HEK293 (cell line): Measurements from ENCODE around the gene AP3D1.

Source experiments
- CTCF ChIA-PET: fragments of 350-600 bp; formaldehyde crosslinking; extraction: SDS; loops from one replicate; lab custom pipeline; 2021; ENCODE audit warnings: antibody characterized with exemption; lab: Yijun Ruan, JAX
- POLR2A ChIA-PET: fragments of 300-600 bp; formaldehyde crosslinking; extraction: SDS; loops from one replicate; lab custom pipeline; 2020; ENCODE audit warnings: antibody characterized with exemption, inconsistent platforms; lab: Yijun Ruan, JAX
- H3K27ac ChIP-seq: fragments of 200-500 bp; sonication (Bioruptor generic); 2 replicates; pipeline ENCODE4 v1.5.1; 2014; ENCODE audit warnings: low read depth, low read length, control low read depth, inconsistent platforms; ENCODE audit errors: extremely low read depth
- H3K36me3 ChIP-seq, 2 experiments: fragments of 200-500 bp in 1 of 2; sonication (Bioruptor generic) in 1 of 2; 1 replicate in 1 of 2; 2 replicates in 1 of 2; pipeline ENCODE4 v1.5.1; 2014 to 2017; ENCODE audit warnings: inconsistent platforms in 2 of 2, low read length in 2 of 2; ENCODE audit not compliant: control insufficient read depth in 2 of 2, insufficient read depth in 1 of 2
- H3K4me1 ChIP-seq: fragments of 200-500 bp; sonication (Bioruptor generic); 2 replicates; pipeline ENCODE4 v1.5.1; 2014; ENCODE audit warnings: mild to moderate bottlenecking, low read length, inconsistent platforms; ENCODE audit not compliant: control insufficient read depth, insufficient read depth
- H3K4me3 ChIP-seq: 2 replicates; pipeline ENCODE4 v1.5.1; 2011; ENCODE audit warnings: low read depth, mild to moderate bottlenecking, control low read depth, low read length, moderate library complexity
- H3K9me3 ChIP-seq: fragments of 200-500 bp; sonication (Bioruptor generic); 2 replicates; pipeline ENCODE4 v1.5.1; 2014; ENCODE audit warnings: low read depth, low read length, inconsistent platforms; ENCODE audit not compliant: control insufficient read depth, insufficient read depth
- GFI1B ChIP-seq: fragments of 450-650 bp; formaldehyde crosslinking; IDR thresholded peaks from 2 replicates; pipeline ENCODE4 v1.5.1; 2016; ENCODE audit warnings: missing biosample characterization, missing genetic modification characterization
- GLIS2 ChIP-seq: fragments of 450-650 bp; formaldehyde crosslinking; IDR thresholded peaks from 2 replicates; pipeline ENCODE4 v1.5.1; 2016; ENCODE audit warnings: missing biosample characterization, missing genetic modification characterization
- OVOL3 ChIP-seq: fragments of 450-650 bp; formaldehyde crosslinking; IDR thresholded peaks from 2 replicates; pipeline ENCODE4 v1.5.1; 2016; ENCODE audit warnings: missing biosample characterization, missing genetic modification characterization
- PRDM1 ChIP-seq: fragments of 450-650 bp; formaldehyde crosslinking; IDR thresholded peaks from 2 replicates; pipeline ENCODE4; 2016; ENCODE audit warnings: missing biosample characterization, missing genetic modification characterization
- SCRT2 ChIP-seq: fragments of 450-650 bp; formaldehyde crosslinking; IDR thresholded peaks from 2 replicates; pipeline ENCODE4 v1.5.1; 2016; ENCODE audit warnings: missing biosample characterization, missing genetic modification characterization
- SP7 ChIP-seq: fragments of 450-650 bp; formaldehyde crosslinking; IDR thresholded peaks from 2 replicates; pipeline ENCODE4 v1.5.1; 2016; ENCODE audit warnings: missing biosample characterization, missing genetic modification characterization
- TRIM28 ChIP-seq: IDR thresholded peaks from 2 replicates; pipeline ENCODE4 v1.6.1; 2011; ENCODE audit warnings: low read length, control low read depth, borderline replicate concordance
- ZEB2 ChIP-seq: fragments of 450-650 bp; formaldehyde crosslinking; IDR thresholded peaks from 2 replicates; pipeline ENCODE4 v1.5.1; 2016; ENCODE audit warnings: missing biosample characterization, missing genetic modification characterization
- ZFP41 ChIP-seq: fragments of 450-650 bp; formaldehyde crosslinking; IDR thresholded peaks from 2 replicates; pipeline ENCODE4 v1.5.1; 2016; ENCODE audit warnings: missing biosample characterization, missing genetic modification characterization, borderline replicate concordance
- ZIC2 ChIP-seq: fragments of 450-650 bp; formaldehyde crosslinking; IDR thresholded peaks from 2 replicates; pipeline ENCODE4 v1.5.1; 2016; ENCODE audit warnings: missing biosample characterization, missing genetic modification characterization
- ZNF157 ChIP-seq: fragments of 450-650 bp; formaldehyde crosslinking; IDR thresholded peaks from 2 replicates; pipeline ENCODE4 v1.5.1; 2016; ENCODE audit warnings: missing biosample characterization, missing genetic modification characterization
- ZNF2 ChIP-seq: fragments of 450-650 bp; formaldehyde crosslinking; IDR thresholded peaks from 2 replicates; pipeline ENCODE4 v1.5.1; 2016; ENCODE audit warnings: missing biosample characterization, missing genetic modification characterization
- ZNF292 ChIP-seq: fragments of 450-650 bp; formaldehyde crosslinking; IDR thresholded peaks from 2 replicates; pipeline ENCODE4 v1.5.1; 2016; ENCODE audit warnings: low read depth, missing biosample characterization, missing genetic modification characterization, borderline replicate concordance
- ZNF423 ChIP-seq: fragments of 450-650 bp; formaldehyde crosslinking; IDR thresholded peaks from 2 replicates; pipeline ENCODE4 v1.5.1; 2016; ENCODE audit warnings: missing biosample characterization, missing genetic modification characterization
- ZNF473 ChIP-seq: fragments of 450-650 bp; formaldehyde crosslinking; IDR thresholded peaks from 2 replicates; pipeline ENCODE4 v1.5.1; 2017; ENCODE audit warnings: missing biosample characterization, missing genetic modification characterization
- ZNF48 ChIP-seq: fragments of 450-650 bp; formaldehyde crosslinking; IDR thresholded peaks from 2 replicates; pipeline ENCODE4 v1.5.1; 2016; ENCODE audit warnings: missing biosample characterization, missing genetic modification characterization
- ZNF548 ChIP-seq: fragments of 450-650 bp; formaldehyde crosslinking; IDR thresholded peaks from 2 replicates; pipeline ENCODE4 v1.5.1; 2016; ENCODE audit warnings: missing biosample characterization, missing genetic modification characterization
- ZNF596 ChIP-seq: fragments of 450-650 bp; IDR thresholded peaks from 2 replicates; pipeline ENCODE4 v1.5.0; 2018; ENCODE audit warnings: missing biosample characterization, mild to moderate bottlenecking, missing genetic modification characterization, moderate library complexity
- ZNF624 ChIP-seq: fragments of 450-650 bp; formaldehyde crosslinking; IDR thresholded peaks from 2 replicates; pipeline ENCODE4 v1.5.1; 2017; ENCODE audit warnings: missing biosample characterization, missing genetic modification characterization
- ZNF629 ChIP-seq: fragments of 450-650 bp; formaldehyde crosslinking; IDR thresholded peaks from 2 replicates; pipeline ENCODE4 v1.5.1; 2017; ENCODE audit warnings: missing biosample characterization, missing genetic modification characterization
- ZNF664 ChIP-seq: fragments of 450-650 bp; formaldehyde crosslinking; IDR thresholded peaks from 2 replicates; pipeline ENCODE4 v1.5.1; 2016; ENCODE audit warnings: missing biosample characterization, missing genetic modification characterization
- ZNF670 ChIP-seq: fragments of 450-650 bp; formaldehyde crosslinking; IDR thresholded peaks from 2 replicates; pipeline ENCODE4 v1.5.1; 2016; ENCODE audit warnings: missing biosample characterization, missing genetic modification characterization, low read depth
- ZNF747 ChIP-seq: fragments of 450-650 bp; formaldehyde crosslinking; IDR thresholded peaks from 2 replicates; pipeline ENCODE4 v1.5.1; 2016; ENCODE audit warnings: missing biosample characterization, missing genetic modification characterization
- ZNF776 ChIP-seq: fragments of 450-650 bp; formaldehyde crosslinking; IDR thresholded peaks from 2 replicates; pipeline ENCODE4 v1.5.0; 2017; ENCODE audit warnings: missing biosample characterization, missing genetic modification characterization, borderline replicate concordance
- ZNF777 ChIP-seq: fragments of 450-650 bp; formaldehyde crosslinking; IDR thresholded peaks from 2 replicates; pipeline ENCODE4 v1.5.1; 2017; ENCODE audit warnings: missing biosample characterization, missing genetic modification characterization, borderline replicate concordance
- ZNF785 ChIP-seq: fragments of 450-650 bp; formaldehyde crosslinking; IDR thresholded peaks from 2 replicates; pipeline ENCODE4 v1.5.1; 2016; ENCODE audit warnings: missing biosample characterization, missing genetic modification characterization
- ZNF792 ChIP-seq: fragments of 450-650 bp; formaldehyde crosslinking; IDR thresholded peaks from 2 replicates; pipeline ENCODE4 v1.5.1; 2016; ENCODE audit warnings: missing biosample characterization, missing genetic modification characterization
- ZNF830 ChIP-seq: fragments of 450-650 bp; IDR thresholded peaks from 2 replicates; pipeline ENCODE4 v1.5.0; 2018; ENCODE audit warnings: missing biosample characterization, missing genetic modification characterization, low read depth, mild to moderate bottlenecking, moderate library complexity
- ZSCAN16 ChIP-seq: fragments of 450-650 bp; formaldehyde crosslinking; IDR thresholded peaks from 2 replicates; pipeline ENCODE4 v1.5.1; 2016; ENCODE audit warnings: missing biosample characterization, missing genetic modification characterization
- TF ChIP-seq, protein P1 (sequence below): sonication (generic); formaldehyde crosslinking; IDR thresholded peaks from 2 replicates; pipeline ENCODE4 v1.8.1; 2022; ENCODE audit warnings: mild to moderate bottlenecking, moderate library complexity, missing genetic modification reagents

The AP3D1 gene

DNA sequence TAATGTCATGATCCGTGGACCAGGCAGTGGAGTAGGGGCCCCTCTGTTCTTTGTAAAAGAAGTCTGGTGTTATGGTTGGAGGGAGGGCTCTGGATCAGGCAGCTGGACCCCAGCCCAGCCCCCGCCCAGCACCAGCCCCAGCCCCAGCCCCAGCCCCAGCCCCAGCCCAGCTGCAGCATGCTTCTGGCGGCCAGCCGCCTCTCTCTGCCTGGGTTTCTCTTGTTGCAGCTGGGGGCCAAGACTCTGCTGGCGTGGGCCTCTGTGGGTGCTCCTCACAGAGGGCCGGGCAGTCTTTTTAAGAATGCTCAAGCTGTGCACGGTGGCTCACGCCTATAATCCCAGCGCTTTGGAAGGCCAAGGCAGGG is 30.2 kb upstream of the AP3D1 start (continued):
- TF ChIP-seq ZNF292 (tag by site-specific recombination) = no peak
- TF ChIP-seq ZNF157 = no peak

DNA sequence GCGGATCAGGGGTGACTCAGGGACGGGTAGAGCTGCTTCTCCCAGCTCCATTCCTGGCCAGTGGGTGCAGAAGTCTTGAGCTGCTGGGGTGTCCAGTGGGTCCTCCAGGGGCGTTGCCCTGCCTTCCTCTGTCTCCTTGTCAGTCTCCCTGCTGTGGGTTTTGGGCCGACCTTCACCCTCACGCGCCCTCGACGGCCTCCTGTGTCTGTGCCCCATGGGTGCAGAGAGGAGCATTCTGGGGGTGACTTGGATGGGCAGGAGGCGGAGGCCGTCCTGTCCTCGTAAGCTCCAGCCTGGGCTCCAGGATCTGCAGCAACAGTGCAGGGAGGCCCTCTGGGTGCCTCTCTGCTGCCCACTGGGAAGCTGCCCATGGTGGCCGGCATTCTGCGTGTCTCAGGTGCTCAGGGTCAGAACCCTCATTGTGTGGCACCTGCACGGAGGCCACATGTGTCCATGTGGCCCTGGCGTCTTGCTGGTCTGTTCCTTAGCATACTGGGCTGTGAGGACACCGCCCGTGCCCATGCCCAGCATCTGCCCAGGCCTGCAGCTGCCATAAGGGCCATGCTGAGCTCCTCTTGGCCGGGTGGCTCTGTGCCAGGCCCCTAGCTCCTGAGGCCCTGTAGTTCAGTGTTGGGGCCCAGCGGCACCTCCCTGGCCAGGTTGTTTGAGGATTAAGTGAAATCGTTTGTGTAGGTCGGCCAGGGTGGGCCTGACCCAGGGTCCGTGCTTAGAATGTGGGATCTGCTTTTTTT is 29.7 kb upstream of the AP3D1 start:
- peaks cover 3 to 24% of the 10 kb centered on the region in 2 experiments; a peak in 2 of 3 replicates for H3K36me3 ChIP-seq
- TF ChIP-seq GLIS2 (tag by site-specific recombination) (peak; percentile 15; the same call in 1 of the 2 replicates), GFI1B (no peak), ZNF548 (tag by site-specific recombination) (no peak), ZNF629 (no peak)
- no peaks in the 10 kb centered on the region for H3K9me3 ChIP-seq
- POLR2A ChIA-PET = no interaction called here
- H3K27ac ChIP-seq = no peak overlapping the region
- no peaks in the 10 kb centered on the region for H3K4me1 ChIP-seq
- CTCF ChIA-PET = interaction anchor here (0.6 to 1.3 kb wide), 3 partner anchors 25 to 422 kb away, joined by 3 to 4 read pairs (median 3); no protein-coding TSS in a partner anchor
- H3K4me3 ChIP-seq = no peak overlapping the region

DNA sequence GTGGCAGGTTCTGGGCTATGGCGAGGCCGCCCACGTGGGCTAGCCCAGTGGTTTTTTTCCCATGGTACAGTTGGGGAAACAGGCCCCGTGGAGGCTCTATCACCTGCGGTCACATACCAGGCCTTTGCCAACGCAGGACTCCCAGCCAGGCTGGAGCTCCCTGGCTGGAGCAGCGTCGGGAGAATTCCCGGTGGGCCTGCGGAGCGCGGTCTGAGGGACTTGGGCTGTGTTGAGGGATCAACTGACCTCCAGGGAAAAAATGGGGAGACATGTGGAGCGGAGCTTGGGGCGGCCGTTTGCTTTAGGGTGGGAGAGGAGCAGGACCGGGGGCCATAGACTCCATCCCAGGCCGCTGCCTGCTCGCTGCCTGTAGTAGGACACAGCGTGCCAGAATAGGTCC is 28.7 kb upstream of the AP3D1 start:
- Histone ChIP-seq H3K4me1 (no peaks in the 10 kb centered on the region), H3K4me3 (no peak overlapping the region), H3K36me3 (peaks cover 0 to 18% of the 10 kb centered on the region in 2 experiments; a peak in 2 of 3 replicates), H3K9me3 (no peaks in the 10 kb centered on the region), H3K27ac (no peak overlapping the region)
- ChIA-PET CTCF (interaction anchor here (0.9 kb wide), 1 partner anchor 46 kb away, joined by 3 read pairs; no protein-coding TSS in a partner anchor), POLR2A (no interaction called here)
- TF ChIP-seq ZNF747 (tag by site-specific recombination) = no peak
- no peak for TF ChIP-seq ZNF48 (tag by site-specific recombination)
- no peak for TF ChIP-seq ZNF830 (tag by site-specific recombination)
- TF ChIP-seq ZNF473 (tag by site-specific recombination) = no peak
- no peak for TF ChIP-seq ZNF664
- TF ChIP-seq OVOL3 = no peak
- no peak for TF ChIP-seq TRIM28
- TF ChIP-seq SP7 (tag by site-specific recombination) = no peak
- no peak for TF ChIP-seq ZNF776 (tag by site-specific recombination)
- no peak for TF ChIP-seq ZNF423 (tag by site-specific recombination)
- no peak for TF ChIP-seq ZNF596 (tag by site-specific recombination)
- no peak for TF ChIP-seq ZFP41 (tag by site-specific recombination)
- no peak for TF ChIP-seq ZEB2
- no peak for TF ChIP-seq ZNF792 (tag by site-specific recombination)
- no peak for TF ChIP-seq ZNF292 (tag by site-specific recombination)
- no peak for TF ChIP-seq ZNF785 (tag by site-specific recombination)
- no peak for TF ChIP-seq ZNF670 (tag by site-specific recombination)
- TF ChIP-seq ZNF2 (tag by site-specific recombination) = no peak

DNA sequence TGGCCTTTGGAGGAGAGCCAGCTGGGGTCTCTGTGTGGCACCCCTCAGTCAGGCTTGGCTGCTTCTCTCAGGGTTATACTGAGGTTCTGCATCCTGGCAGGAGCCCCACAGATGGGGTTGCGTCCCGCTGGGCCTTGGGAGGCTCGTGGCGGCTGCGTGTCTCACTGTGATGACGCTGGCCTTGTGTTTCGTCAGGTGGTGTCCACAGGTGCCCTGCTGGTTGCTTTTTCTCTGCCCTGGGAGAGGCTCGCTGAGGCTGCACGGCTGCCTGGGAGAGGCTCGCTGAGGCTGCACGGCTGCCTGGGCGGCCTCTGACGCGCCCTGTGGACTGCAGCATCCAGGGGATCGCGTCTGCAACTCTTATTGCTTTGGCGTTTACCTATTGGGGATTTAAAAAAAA is 27.7 kb upstream of the AP3D1 start:
- H3K4me1 ChIP-seq = no peaks in the 10 kb centered on the region
- H3K9me3 ChIP-seq = no peaks in the 10 kb centered on the region
- H3K36me3 ChIP-seq = peaks cover 0 to 12% of the 10 kb centered on the region in 2 experiments; a peak in 2 of 3 replicates
- no peak overlapping the region for H3K27ac ChIP-seq
- H3K4me3 ChIP-seq = no peak overlapping the region
- POLR2A ChIA-PET = no interaction called here
- TF ChIP-seq ZIC2 (tag by site-specific recombination) (peak; percentile 65), ZNF624 (no peak), ZSCAN16 (tag by site-specific recombination) (no peak), ZNF777 (tag by site-specific recombination) (no peak), SCRT2 (tag by site-specific recombination) (peak; percentile 35; the same call in 1 of the 2 replicates), PRDM1 (tag by site-specific recombination) (no peak)
- TF ChIP-seq, protein P1, sequence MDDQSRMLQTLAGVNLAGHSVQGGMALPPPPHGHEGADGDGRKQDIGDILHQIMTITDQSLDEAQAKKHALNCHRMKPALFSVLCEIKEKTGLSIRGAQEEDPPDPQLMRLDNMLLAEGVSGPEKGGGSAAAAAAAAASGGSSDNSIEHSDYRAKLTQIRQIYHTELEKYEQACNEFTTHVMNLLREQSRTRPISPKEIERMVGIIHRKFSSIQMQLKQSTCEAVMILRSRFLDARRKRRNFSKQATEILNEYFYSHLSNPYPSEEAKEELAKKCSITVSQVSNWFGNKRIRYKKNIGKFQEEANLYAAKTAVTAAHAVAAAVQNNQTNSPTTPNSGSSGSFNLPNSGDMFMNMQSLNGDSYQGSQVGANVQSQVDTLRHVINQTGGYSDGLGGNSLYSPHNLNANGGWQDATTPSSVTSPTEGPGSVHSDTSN (CRISPR knock-in tag) = no peak
- TF ChIP-seq, all 188 proteins: peak for 2
- CTCF ChIA-PET = no interaction called here
